Spleen (tissue), 7 donors: Measurements from ENCODE around the gene KLHL8.

ENCODE experiments used
- CTCF ChIP-seq, 11 experiments: fragments of 200-600 bp in 7 of 11; fragments of 450-650 bp in 4 of 11; sonication (generic) in 4 of 11; IDR thresholded peaks in 8 of 11; conservative IDR thresholded peaks in 3 of 11; 1 replicate in 7 of 11; 2 replicates in 4 of 11; pipeline versions ENCODE4 v1.4.0 to v1.8.0; 2016 to 2021; ENCODE audit warnings: antibody characterized with exemption in 11 of 11, inconsistent platforms in 4 of 11, mild to moderate bottlenecking in 1 of 11
- POLR2AphosphoS5 ChIP-seq, 3 donors: sonication (generic); formaldehyde crosslinking; IDR thresholded peaks; one replicate each; pipeline ENCODE4 v1.5.1; 2017; ENCODE audit warnings: antibody characterized with exemption in 3 of 3
- donor health status: DM: no; HTN: no; CAD: no; lungs with moderate emphysema.
- donor health status: DM: no; HTN: no; CAD: no.
- donor health status: DM: no; HTN: no; CAD: no.

GRCh38 chr4:87235020-87235671 is 14.7 kb upstream of the KLHL8 start:
- no peak for TF ChIP-seq CTCF (IDR thresholded peaks at IDR 0.05 in 8 of 11, conservative IDR thresholded peaks at IDR 0.05 in 3 of 11)
- no peak for TF ChIP-seq POLR2AphosphoS5 (IDR thresholded peaks at IDR 0.05)
